Hepatocyte (in vitro differentiated cells): ENCODE data around the gene CRIM1.

Experiments used
- EZH2 ChIP-seq: fragments of 200-600 bp; sonication (generic); IDR thresholded peaks from 2 replicates; pipeline ENCODE4 v1.6.1; 2016; ENCODE audit warnings: antibody characterized with exemption, mild to moderate bottlenecking, borderline replicate concordance
- EZH2phosphoT487 ChIP-seq: fragments of 200-600 bp; sonication (generic); IDR thresholded peaks from one replicate; pipeline ENCODE4 v1.6.1; 2018; ENCODE audit warnings: antibody characterized with exemption, mild to moderate bottlenecking, low read depth, moderate library complexity; ENCODE audit not compliant: unreplicated experiment, severe bottlenecking
- TF ChIP-seq, protein P1 (sequence below): fragments of 200-600 bp; sonication (generic); IDR thresholded peaks from 2 replicates; pipeline ENCODE4 v1.5.1; 2016; ENCODE audit warnings: antibody characterized with exemption, mild to moderate bottlenecking; ENCODE audit not compliant: poor library complexity

DNA sequence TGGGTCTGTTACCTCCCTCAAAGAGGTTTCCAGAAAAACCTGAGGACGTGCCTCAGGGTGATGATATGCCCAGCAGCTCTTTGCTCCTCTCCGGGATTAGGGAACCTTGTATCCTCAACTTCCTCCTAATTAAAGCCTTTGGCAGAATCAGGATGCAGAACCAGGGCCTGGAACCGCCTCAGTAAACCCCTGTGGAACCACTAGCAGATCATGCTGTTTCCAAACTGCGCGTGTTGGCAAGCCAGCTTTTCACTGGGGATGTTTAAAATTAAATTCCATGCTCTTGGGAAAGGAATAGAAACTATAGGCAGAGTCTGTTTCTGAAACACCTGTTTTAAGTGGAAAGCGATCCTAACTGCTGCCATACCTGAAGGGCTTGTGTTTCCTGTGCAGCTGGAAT is 26.4 kb downstream of the CRIM1 start:
- TF ChIP-seq, protein P1, sequence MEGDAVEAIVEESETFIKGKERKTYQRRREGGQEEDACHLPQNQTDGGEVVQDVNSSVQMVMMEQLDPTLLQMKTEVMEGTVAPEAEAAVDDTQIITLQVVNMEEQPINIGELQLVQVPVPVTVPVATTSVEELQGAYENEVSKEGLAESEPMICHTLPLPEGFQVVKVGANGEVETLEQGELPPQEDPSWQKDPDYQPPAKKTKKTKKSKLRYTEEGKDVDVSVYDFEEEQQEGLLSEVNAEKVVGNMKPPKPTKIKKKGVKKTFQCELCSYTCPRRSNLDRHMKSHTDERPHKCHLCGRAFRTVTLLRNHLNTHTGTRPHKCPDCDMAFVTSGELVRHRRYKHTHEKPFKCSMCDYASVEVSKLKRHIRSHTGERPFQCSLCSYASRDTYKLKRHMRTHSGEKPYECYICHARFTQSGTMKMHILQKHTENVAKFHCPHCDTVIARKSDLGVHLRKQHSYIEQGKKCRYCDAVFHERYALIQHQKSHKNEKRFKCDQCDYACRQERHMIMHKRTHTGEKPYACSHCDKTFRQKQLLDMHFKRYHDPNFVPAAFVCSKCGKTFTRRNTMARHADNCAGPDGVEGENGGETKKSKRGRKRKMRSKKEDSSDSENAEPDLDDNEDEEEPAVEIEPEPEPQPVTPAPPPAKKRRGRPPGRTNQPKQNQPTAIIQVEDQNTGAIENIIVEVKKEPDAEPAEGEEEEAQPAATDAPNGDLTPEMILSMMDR: no peak
- TF ChIP-seq EZH2phosphoT487 (no peak), EZH2 (no peak)
